Endothelial cell of umbilical vein (primary cell): Measurements from ENCODE around the gene NR2F2.

Source experiments
- FOS ChIP-seq: IDR thresholded peaks from 2 replicates; pipeline ENCODE4 v1.6.1; 2011; ENCODE audit warnings: mild to moderate bottlenecking, low read length, moderate library complexity, borderline replicate concordance; ENCODE audit not compliant: insufficient read depth
- MYC ChIP-seq: IDR thresholded peaks from one replicate; pipeline ENCODE4 v1.6.1; 2011; ENCODE audit warnings: mild to moderate bottlenecking, low read depth, low read length
- POLR2A ChIP-seq: IDR thresholded peaks from 2 replicates; pipeline ENCODE4 v1.6.1; 2012; ENCODE audit warnings: low read depth, mild to moderate bottlenecking, control low read depth, low read length
- TF ChIP-seq, protein P1 (sequence below), 2 donors: IDR thresholded peaks; 1 replicate in 1 of 2; 2 replicates in 1 of 2; pipeline ENCODE4 v1.5.1; 2011; ENCODE audit warnings: low read length in 2 of 2, mild to moderate bottlenecking in 2 of 2, moderate library complexity in 2 of 2, control low read depth in 1 of 2, inconsistent platforms in 1 of 2, low read depth in 1 of 2; ENCODE audit not compliant: insufficient read depth in 1 of 2; ENCODE audit errors: extremely low read depth in 1 of 2

DNA sequence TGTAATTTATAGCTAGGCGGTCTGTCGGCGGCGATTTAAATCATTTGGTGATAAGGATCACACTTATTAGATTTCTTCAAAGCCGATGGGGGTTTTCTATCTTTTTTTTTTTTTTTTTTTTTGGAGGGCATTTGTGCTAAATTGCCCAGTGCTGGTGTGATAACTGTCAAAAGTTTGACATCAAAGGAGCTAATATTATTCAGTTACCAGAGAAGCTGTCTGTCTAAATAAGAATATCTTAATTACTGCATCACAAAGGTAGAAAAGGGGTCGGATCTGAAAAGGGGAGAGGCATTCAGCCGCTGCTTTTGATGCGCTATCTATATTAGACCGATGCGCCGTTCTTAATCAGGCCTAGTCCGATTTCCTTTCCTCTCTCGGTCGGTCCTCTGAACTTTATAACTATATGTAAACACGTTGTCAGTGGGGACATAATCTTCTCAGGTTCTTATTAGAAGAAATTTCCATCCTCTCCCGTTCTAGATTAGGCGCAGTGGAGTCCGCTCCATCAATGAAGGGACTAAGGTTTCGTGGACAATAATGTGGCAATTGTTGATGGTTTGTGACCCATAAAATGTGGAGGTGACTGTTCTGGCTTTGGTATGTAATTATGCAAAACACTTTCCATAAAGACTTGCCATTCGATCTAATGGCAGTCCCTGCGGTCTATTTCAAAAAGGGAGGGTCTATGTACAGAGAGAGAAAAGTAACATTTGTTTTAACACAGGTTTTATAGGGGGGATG lies 31.7 kb downstream of the NR2F2 start:
- TF ChIP-seq POLR2A (no peak), FOS (no peak), MYC (no peak)
- TF ChIP-seq, protein P1, sequence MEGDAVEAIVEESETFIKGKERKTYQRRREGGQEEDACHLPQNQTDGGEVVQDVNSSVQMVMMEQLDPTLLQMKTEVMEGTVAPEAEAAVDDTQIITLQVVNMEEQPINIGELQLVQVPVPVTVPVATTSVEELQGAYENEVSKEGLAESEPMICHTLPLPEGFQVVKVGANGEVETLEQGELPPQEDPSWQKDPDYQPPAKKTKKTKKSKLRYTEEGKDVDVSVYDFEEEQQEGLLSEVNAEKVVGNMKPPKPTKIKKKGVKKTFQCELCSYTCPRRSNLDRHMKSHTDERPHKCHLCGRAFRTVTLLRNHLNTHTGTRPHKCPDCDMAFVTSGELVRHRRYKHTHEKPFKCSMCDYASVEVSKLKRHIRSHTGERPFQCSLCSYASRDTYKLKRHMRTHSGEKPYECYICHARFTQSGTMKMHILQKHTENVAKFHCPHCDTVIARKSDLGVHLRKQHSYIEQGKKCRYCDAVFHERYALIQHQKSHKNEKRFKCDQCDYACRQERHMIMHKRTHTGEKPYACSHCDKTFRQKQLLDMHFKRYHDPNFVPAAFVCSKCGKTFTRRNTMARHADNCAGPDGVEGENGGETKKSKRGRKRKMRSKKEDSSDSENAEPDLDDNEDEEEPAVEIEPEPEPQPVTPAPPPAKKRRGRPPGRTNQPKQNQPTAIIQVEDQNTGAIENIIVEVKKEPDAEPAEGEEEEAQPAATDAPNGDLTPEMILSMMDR (IDR thresholded peaks at IDR 0.05; ENCODE audit: extremely low read depth in 1 of 2, insufficient read depth in 1 of 2, low read depth in 1 of 2, low read length in 2 of 2) = no peak
